WERI-Rb-1 (cell line): ENCODE measurements around the gene ZNF516.

Experiments
- DNase-seq: peaks from one replicate; pipeline ENCODE4 v3.0.0-alpha.2; 2020
- H3K27ac ChIP-seq: fragments of 250-450 bp; sonication (Bioruptor Pico); 2 replicates; pipeline ENCODE4 v1.5.1; 2020; ENCODE audit warnings: mild to moderate bottlenecking, moderate library complexity
- H3K27me3 ChIP-seq: fragments of 250-450 bp; sonication (Bioruptor Pico); 2 replicates; pipeline ENCODE4 v1.5.1; 2021; ENCODE audit warnings: mild to moderate bottlenecking, low read depth, moderate library complexity; ENCODE audit not compliant: insufficient read depth, severe bottlenecking
- H3K36me3 ChIP-seq: fragments of 250-450 bp; sonication (Bioruptor Pico); 2 replicates; pipeline ENCODE4 v1.5.1; 2020; ENCODE audit warnings: mild to moderate bottlenecking, moderate library complexity
- H3K4me3 ChIP-seq: 2 replicates; pipeline ENCODE4 v1.5.1; 2011; ENCODE audit warnings: low read depth, mild to moderate bottlenecking, control low read depth, low read length
- H3K9me3 ChIP-seq: fragments of 250-450 bp; sonication (Bioruptor Pico); 2 replicates; pipeline ENCODE4 v1.5.1; 2021; ENCODE audit warnings: mild to moderate bottlenecking, moderate library complexity; ENCODE audit not compliant: severe bottlenecking
- CTCF ChIP-seq: IDR thresholded peaks from 2 replicates; pipeline ENCODE4 v1.5.1; 2011; ENCODE audit warnings: low read depth, mild to moderate bottlenecking, control low read depth, inconsistent platforms, low read length

ZNF516 gene

GRCh38 chr18:76445275-76445674, 49.8 kb downstream of the ZNF516 start:
- peaks cover 38% of the 10 kb centered on the region for H3K36me3 ChIP-seq
- no peak for DNase-seq
- no peaks in the 10 kb centered on the region for H3K9me3 ChIP-seq
- no peaks in the 10 kb centered on the region for H3K27me3 ChIP-seq
- H3K4me3 ChIP-seq, result no peak overlapping the region
- no peak overlapping the region for H3K27ac ChIP-seq
- no peak for TF ChIP-seq CTCF

DNA sequence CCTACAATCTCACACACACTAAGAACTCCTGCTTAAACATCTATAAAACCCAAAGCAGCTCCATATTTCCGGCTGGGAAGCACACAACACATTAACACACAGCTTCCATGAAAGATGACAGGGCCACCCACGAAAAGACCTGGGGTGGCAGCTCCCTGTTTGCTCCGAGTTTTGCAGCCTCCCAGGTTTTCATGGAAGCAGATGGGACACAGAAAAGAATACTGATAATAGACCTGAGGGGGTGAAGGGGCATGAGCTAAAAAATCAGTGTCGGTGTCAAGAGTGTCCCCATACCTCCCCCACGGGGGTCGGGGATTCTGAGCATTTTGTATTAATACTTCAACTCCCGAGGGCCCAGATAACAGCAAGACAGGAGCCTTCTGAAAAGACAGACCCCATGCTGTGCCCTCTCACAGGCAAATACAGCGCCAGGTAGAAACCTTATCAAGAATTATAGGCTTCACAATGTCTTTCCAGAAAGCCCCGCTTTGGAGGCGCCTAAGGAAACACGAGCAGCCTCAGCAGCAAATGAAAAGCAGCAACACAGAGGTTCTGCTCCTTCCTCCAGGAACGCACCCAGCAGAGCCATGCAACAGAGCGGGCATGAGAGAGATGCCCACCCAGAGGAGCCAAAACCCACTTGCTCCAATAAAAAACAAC, 50.5 kb downstream of the ZNF516 start:
- no peak for DNase-seq
- Histone ChIP-seq H3K36me3 (peaks cover 45% of the 10 kb centered on the region), H3K27ac (no peak overlapping the region), H3K4me3 (no peak overlapping the region), H3K27me3 (no peaks in the 10 kb centered on the region), H3K9me3 (no peaks in the 10 kb centered on the region)
- TF ChIP-seq CTCF, result no peak

- no peak overlapping the region for H3K27ac ChIP-seq
Measured at GRCh38 chr18:76443519-76444445, 51.3 kb downstream of the ZNF516 start.

GRCh38 chr18:76442413-76443171, 52.5 kb downstream of the ZNF516 start:
- no peak overlapping the region for H3K27ac ChIP-seq
- TF ChIP-seq CTCF, result no peak
- peaks cover 64% of the 10 kb centered on the region for H3K36me3 ChIP-seq
- no peaks in the 10 kb centered on the region for H3K27me3 ChIP-seq
- no peak for DNase-seq
- no peaks in the 10 kb centered on the region for H3K9me3 ChIP-seq
- H3K4me3 ChIP-seq, result no peak overlapping the region

More at GRCh38 chr18:76443519-76444445, 51.3 kb downstream of the ZNF516 start:
- Histone ChIP-seq H3K9me3 (no peaks in the 10 kb centered on the region), H3K27me3 (no peaks in the 10 kb centered on the region), H3K4me3 (no peak overlapping the region), H3K36me3 (peaks cover 53% of the 10 kb centered on the region)
- no peak for DNase-seq
- no peak for TF ChIP-seq CTCF

GRCh38 chr18:76441668-76442412, 53.2 kb downstream of the ZNF516 start:
- no peak overlapping the region for H3K4me3 ChIP-seq
- H3K27me3 ChIP-seq, result no peaks in the 10 kb centered on the region
- no peak overlapping the region for H3K27ac ChIP-seq
- peak; percentile 7 for DNase-seq
- H3K9me3 ChIP-seq, result no peaks in the 10 kb centered on the region
- H3K36me3 ChIP-seq, result peaks cover 69% of the 10 kb centered on the region
- TF ChIP-seq CTCF, result no peak
